ENCODE measurements around the gene PSD4.

The PSD4 gene

GRCh38 chr2:113209011-113209645 lies 35.4 kb downstream of the PSD4 start:
- no peak for DNase-seq

GRCh38 chr2:113209646-113210171 lies 35.9 kb downstream of the PSD4 start:
- DNase-seq, result no peak

- DNase-seq, result no peak
Observed at GRCh38 chr2:113211226-113212105, 37.7 kb downstream of the PSD4 start.

- DNase-seq, result no peak
Observed at GRCh38 chr2:113212245-113213060, 38.7 kb downstream of the PSD4 start.

- DNase-seq, result no peak
Observed at GRCh38 chr2:113213061-113213930, 39.5 kb downstream of the PSD4 start.

- DNase-seq, result no peak
Observed at GRCh38 chr2:113214141-113214540, 40.4 kb downstream of the PSD4 start.

- DNase-seq, result no peak
Observed at GRCh38 chr2:113215056-113215455, 41.3 kb downstream of the PSD4 start.

- DNase-seq, result no peak
Observed at GRCh38 chr2:113216321-113216720, 42.5 kb downstream of the PSD4 start.

- DNase-seq, result no peak
Observed at GRCh38 chr2:113216891-113217454, 43.2 kb downstream of the PSD4 start.

GRCh38 chr2:113217455-113218282 lies 43.9 kb downstream of the PSD4 start:
- DNase-seq, result no peak

- DNase-seq, result no peak
Observed at GRCh38 chr2:113218283-113219091, 44.7 kb downstream of the PSD4 start.

- DNase-seq, result no peak
Observed at GRCh38 chr2:113219092-113219441, 45.3 kb downstream of the PSD4 start.

- no peak for DNase-seq
Observed at GRCh38 chr2:113219525-113219888, 45.7 kb downstream of the PSD4 start.

- no peak for DNase-seq
Observed at GRCh38 chr2:113219889-113220641, 46.3 kb downstream of the PSD4 start.

GRCh38 chr2:113220970-113221708 lies 47.4 kb downstream of the PSD4 start:
- no peak for DNase-seq

- DNase-seq, result no peak
Observed at GRCh38 chr2:113221846-113222245, 48.1 kb downstream of the PSD4 start.

GRCh38 chr2:113223813-113224212 lies 50.0 kb downstream of the PSD4 start:
- no peak for DNase-seq

GRCh38 chr2:113224647-113225236 lies 51.0 kb downstream of the PSD4 start:
- no peak for DNase-seq
